Medulla oblongata (tissue), 1 donor: Measurements from ENCODE around the gene SNRNP40.
A peak's percentile ranks its signal among the peaks of the same experiment; 100 is the strongest.

Experiments
- DNase-seq: peaks from one replicate; pipeline ENCODE4 v3.0.0-alpha.2; 2015; ENCODE audit errors: extremely low spot score

Gene SNRNP40

DNA sequence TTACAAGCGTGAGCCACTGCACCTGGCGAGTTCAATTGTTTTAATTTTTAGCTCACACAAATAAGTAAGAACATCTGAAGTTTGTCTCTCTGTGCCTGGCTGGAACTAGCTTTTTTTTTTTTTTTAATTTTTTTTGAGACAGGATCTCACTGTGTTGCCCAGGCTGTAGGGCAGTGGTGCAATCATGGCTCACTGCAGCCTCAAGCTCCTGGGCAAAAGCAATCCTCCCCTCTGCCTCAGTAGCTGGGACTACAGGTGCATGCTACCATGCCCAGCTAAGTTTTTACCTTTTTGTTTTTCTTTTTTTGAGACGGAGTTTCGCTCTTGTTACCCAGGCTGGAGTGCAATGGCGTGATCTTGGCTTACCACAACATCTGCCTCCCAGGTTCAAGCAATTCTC lies 64.8 kb downstream of the SNRNP40 start:
- DNase-seq = no peak

DNA sequence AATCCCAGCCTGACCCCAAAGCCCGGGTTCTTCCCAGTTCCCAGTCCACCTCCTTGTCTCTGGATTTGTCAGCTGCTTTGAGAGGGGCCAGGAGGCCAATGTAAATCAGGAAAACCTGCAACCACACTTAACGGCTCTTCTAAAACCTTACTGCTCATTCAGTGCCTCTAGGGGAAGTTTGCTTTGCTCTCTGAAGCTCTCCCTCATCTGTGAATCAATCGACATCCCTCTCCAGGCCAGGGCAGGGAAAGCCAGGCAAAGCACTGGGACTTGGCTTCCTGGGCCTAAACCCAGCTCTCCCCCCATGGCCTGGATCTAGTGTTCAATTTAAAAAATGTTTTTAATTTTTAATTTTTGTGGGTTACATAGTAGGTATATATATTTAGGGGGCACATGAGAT lies 66.2 kb downstream of the SNRNP40 start:
- DNase-seq = no peak

DNA sequence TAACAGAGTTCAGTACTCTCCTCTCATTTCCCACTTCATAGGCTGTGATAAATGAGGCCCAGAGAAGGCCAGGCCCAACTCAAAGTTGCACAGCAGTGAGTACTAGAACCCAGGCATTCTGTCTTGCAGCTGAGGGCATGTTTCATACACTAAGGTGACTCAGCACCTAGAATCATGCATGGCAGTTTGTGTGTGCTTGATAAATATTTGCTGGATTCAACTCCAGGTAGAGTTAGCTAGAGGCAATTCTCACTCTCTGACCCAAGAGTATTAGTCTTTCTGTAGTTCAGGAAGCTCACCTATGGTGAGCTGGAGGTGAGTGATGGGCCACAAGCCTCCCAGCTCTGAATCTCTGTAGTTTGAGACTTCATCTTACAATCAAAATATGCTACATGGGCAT lies 67.6 kb downstream of the SNRNP40 start:
- DNase-seq = no peak

DNA sequence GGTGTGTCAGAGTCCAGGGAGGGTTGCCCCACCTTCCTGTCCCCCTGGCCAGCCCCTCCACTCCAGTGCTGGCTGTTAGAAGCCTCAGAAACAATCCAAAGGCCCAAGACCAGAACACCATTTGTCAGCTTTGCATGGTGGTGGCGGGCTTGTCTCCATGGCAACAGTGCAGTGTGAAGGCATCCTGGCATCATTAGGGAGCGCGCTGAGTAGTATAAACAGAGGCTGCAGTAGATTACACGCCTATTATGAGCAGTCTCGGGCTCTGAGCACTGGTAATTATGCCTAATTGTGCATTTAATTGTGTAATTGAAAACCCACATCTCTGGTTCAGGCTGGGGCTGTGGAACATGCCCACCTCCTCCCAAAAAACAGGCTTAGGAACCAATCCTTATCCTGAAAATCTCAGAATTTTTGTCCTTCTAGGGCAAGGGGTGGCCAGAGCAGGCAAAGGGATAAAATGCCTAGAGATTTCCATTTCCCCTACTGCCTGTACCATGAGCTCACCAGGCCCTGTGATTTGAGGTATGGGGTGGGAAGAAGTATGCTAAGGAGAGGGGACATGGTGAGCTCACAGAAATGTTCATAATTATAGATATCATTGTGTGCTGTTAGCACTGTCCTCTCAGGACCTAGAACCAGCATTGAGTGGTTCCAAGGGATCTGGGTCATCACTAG lies 68.6 kb downstream of the SNRNP40 start:
- DNase-seq = no peak

DNA sequence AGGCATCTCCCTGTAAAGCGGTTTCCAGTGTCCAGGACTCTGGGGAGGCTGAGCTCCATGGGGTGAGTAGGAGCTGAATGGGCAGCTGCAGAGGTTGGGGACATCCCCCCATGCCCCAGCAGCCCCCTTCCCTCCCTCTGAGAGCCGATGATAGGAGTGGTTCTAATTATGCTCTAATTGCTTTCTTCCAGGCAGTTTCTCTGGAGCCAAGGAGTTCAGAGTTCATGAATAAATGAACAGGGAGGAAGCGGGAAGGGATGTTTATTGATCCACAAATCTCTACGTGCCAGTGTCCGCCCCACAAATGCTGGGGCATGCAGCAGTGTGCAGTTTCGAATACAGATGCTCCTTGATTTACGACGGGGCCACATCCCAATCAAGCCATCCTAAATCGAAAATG lies 72.5 kb downstream of the SNRNP40 start:
- no peak for DNase-seq

DNA sequence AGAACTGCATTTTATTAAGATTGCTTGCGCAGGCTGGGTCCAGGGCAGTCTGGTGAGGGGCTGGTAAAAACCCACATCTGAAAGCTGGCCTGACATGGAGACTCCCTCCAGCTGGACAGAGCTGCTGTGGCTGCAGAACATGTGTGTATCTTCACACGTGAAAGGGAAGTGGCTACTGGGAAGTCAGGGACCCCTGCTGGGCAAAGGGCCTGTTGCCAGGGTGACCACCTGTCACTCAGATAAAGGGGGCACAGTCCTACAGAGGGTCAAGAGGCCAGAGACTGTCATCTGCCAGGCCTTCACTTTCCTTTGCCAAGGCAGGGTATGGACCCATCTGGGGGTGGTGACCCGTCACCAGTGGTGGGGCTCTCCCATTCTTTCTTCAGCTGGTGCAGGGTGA lies 74.4 kb downstream of the SNRNP40 start:
- DNase-seq = no peak

DNA sequence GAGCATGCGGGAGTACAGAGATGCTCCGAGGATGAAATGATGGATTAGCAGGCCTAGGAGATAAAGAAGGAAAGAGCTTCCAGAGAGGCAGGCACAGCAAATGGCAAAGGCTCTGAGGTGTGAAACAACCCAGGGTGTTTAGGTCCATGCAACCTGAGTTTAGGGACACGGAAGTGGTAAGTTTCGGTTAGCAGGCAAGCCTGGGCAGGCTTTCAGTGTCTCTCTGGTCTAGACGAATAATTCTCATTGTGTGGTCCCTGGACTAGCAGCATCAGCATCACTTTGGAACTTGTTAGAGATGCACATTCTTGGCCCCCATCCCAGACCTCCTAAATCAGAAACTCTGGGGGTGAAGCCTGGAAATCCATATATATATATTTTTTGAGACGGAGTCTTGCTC lies 75.5 kb downstream of the SNRNP40 start:
- no peak for DNase-seq

DNA sequence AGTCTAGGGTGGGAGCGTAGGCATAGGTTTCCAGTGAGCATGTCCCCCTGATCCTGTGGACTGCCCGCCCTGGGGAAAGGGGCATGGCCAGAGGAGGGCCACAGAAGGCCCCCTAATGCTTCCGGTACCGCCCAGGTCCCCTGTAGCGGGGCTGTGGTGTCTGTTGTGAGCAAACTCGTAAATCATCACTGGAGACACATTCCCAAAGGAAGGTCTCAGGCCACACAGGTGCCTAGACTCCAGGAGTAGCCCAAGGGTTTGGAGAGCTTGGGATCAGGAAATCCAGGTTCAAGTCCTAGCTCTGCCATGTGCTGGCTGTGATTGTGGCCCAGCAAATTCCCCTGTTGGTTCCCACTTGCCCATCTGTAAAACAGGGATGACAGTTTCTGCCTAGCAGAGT lies 77.1 kb downstream of the SNRNP40 start:
- DNase-seq = no peak

DNA sequence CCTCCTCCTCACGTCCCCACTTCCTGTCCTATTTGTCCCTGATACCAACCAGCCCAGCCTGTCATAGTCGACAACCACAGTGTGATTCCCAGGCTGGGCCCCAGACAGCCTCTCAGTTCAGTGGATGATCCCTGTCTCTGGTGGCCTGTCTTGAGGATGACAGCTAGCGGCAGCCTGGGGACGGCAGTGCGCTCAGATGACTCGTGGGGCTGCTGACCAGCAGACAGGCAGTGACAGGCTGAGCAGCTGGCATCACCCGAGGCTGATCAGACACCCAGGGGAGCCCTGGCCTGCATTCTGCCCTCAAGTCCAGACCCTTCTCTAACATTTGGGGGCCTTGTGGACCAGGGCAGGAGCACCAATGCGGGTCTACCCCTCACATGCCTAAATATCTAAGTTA lies 77.9 kb downstream of the SNRNP40 start:
- DNase-seq = peak; percentile 56

DNA sequence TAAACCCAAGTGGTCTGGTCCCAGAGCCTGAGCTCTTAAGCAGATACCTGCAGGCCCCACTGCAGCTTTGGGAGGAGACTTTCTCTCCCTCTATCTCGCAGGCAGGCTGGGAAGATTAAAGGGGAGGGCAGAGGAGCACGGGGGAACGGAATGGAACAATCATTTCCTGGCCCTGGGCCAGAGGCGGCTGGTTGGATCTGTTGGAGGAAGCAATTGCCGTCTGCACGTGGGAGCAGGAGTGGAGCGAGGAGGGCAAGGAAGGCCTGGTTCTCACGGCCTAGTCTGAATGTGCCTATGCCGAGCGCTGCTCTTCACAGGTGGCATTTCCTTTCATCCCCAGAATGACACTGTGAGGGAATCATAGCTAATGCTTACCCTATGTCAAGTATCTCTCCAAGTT lies 80.6 kb downstream of the SNRNP40 start:
- no peak for DNase-seq

DNA sequence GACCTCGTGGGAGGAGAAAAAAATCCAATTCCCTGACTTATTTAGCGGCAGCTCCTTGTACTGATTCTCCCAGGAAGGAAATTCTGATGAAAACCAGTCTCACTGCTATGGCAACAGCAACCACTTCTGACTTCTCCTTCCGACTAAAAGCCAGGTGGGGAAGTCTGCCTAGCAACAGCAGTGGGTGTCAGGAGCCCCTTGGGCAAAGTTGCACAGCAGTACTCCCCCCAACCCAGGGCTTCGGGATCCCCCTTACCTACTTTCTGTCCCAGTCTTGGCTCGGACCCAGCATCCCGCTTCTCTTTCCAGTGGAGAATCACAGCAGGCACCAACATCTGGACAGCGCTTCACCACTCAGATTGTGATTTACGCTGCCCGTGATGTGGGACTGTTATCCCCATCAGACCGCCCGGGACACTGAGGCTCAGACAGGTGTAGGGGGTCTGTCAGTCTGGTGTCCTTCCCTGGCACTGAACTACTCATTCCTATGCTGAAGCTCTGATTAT lies 81.5 kb downstream of the SNRNP40 start:
- no peak for DNase-seq

DNA sequence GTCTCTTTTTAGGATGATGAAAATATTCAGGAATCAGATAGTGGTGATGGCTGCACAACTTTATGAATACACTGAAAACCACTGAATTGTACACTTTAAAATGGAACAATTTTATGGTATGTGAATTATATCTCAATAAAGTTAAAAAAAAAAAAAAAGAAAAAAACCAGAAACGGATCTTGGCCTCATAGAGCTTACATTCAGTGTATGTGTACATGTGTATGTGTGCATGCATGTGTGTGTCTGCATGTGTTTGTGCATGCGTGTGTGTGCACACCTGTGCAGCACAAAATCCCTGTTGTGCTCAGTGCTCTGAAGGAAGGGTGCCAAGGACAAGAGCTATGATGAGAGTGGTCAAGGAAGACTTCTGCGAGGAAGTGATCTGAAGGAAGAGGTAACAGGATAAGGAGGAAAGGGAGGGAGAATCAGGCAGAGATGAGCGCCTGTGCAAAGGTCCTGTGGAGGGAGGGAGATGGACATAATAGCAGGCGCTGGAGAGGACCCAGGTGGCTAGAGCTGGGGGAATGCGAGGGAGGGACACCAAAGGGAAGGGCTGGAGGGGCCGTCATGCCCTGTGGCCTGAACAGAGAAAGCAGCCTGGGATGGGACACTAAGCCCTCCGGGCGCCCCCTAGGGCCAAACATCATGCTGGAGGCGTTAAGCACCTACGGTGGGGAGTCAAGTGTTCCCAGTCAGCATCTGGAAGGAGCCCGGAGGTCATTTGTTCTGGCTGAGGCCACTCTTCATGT lies 82.1 kb downstream of the SNRNP40 start:
- no peak for DNase-seq
